Measurements from ENCODE around the gene DTD1. TPM values are rescaled to one million over a fixed set of nuclear protein-coding genes. Genes with fewer than 3 reads are reported as not detected.

Gene DTD1
- total RNA-seq, 6 donors from 2014 or later: 19.9 to 31.2 (median 24.8) TPM

DNA sequence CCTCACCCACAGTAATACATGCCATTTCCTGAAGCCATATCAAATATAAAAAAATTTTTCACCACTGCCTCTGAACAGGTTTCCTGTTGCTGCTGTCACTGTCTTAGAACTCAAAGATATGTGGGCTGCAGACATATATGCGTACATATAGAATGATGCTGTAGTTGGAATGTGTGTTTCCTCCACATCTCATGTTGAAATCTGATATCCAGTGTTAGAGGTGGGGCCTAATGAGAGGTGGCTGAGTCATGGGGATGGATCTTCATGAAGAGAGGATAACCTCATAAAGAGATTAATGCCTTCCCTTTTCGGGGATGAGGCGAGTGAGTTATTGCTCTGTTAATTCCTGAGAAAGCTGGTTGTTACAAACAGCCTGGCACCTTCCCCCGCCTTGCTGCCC is 218.0 kb downstream of the DTD1 start:
- 77 to 78% methylated on average over 4 of the region's 4 CpGs for WGBS, 2 donors
- no peaks in the 10 kb centered on the region for H3K36me3 ChIP-seq
- H3K27me3 ChIP-seq: no peaks in the 10 kb centered on the region
- H3K4me3 ChIP-seq: no peak overlapping the region
- H3K4me1 ChIP-seq: no peaks in the 10 kb centered on the region
- no peaks in the 10 kb centered on the region for H3K9me3 ChIP-seq
- DNase-seq (no peak), ATAC-seq (ENCODE audit: low FRiP score in 2 of 2) (no peak)
- TF ChIP-seq EP300 (IDR thresholded peaks at IDR 0.05): no peak
- TF ChIP-seq, protein P1, sequence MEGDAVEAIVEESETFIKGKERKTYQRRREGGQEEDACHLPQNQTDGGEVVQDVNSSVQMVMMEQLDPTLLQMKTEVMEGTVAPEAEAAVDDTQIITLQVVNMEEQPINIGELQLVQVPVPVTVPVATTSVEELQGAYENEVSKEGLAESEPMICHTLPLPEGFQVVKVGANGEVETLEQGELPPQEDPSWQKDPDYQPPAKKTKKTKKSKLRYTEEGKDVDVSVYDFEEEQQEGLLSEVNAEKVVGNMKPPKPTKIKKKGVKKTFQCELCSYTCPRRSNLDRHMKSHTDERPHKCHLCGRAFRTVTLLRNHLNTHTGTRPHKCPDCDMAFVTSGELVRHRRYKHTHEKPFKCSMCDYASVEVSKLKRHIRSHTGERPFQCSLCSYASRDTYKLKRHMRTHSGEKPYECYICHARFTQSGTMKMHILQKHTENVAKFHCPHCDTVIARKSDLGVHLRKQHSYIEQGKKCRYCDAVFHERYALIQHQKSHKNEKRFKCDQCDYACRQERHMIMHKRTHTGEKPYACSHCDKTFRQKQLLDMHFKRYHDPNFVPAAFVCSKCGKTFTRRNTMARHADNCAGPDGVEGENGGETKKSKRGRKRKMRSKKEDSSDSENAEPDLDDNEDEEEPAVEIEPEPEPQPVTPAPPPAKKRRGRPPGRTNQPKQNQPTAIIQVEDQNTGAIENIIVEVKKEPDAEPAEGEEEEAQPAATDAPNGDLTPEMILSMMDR (IDR thresholded peaks at IDR 0.05): no peak
- TF ChIP-seq POLR2AphosphoS5 (IDR thresholded peaks at IDR 0.05): no peak
- no peak for TF ChIP-seq POLR2A (IDR thresholded peaks at IDR 0.05)
- no peak overlapping the region for H3K27ac ChIP-seq

DNA sequence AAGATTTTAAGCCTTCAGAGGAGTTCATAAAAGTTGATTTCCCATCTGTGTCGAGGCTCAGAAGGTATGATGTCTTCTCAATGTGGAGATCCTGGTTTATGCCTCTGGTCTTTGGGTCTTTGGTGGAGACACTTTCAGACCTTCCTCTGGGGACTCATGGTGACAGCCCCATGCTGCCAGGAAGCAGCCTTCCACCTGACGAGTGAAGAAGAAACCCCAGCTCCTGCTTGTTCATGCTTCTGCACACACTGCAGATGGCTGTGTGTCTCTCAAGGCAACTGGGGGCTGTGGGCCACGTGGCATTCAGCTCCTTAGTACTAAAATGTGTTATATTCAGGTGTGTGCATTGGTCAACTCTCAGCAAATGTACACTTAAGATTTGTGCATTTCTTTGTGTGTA is 220.9 kb downstream of the DTD1 start:
- Histone ChIP-seq H3K4me1 (no peaks in the 10 kb centered on the region), H3K27me3 (no peaks in the 10 kb centered on the region), H3K36me3 (no peaks in the 10 kb centered on the region), H3K9me3 (no peaks in the 10 kb centered on the region), H3K27ac (no peak overlapping the region), H3K4me3 (no peak overlapping the region)
- ATAC-seq (ENCODE audit: low FRiP score in 2 of 2) (no peak), DNase-seq (no peak)
- TF ChIP-seq POLR2AphosphoS5 (IDR thresholded peaks at IDR 0.05) (no peak), EP300 (IDR thresholded peaks at IDR 0.05) (no peak), POLR2A (IDR thresholded peaks at IDR 0.05) (no peak)
- TF ChIP-seq, protein P1 (IDR thresholded peaks at IDR 0.05): no peak
- WGBS, 2 donors: 46 to 54% methylated on average over 3 of the region's 3 CpGs

DNA sequence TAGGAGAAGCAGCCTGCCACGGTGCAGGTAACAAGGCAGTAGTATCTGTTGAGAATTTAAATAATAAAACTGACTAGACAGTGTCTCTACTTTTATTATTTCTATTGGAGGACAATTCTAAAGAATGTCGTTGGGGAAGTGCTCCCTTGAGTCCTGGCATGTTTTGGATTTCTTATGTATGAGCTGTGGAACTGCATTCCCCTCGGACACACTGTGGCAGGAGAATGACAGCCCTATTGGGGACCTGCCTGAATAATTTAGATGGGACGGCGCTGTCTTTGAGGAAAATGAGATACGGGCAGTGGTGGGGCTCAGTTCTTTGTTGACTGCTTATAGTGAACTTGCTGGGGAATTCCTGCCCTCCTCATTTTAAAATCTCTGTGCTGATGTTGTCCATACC is 223.3 kb downstream of the DTD1 start:
- no peaks in the 10 kb centered on the region for H3K27me3 ChIP-seq
- TF ChIP-seq, protein P1 (IDR thresholded peaks at IDR 0.05): no peak
- TF ChIP-seq EP300 (IDR thresholded peaks at IDR 0.05) (no peak), POLR2AphosphoS5 (IDR thresholded peaks at IDR 0.05) (no peak), POLR2A (IDR thresholded peaks at IDR 0.05) (no peak)
- ATAC-seq (ENCODE audit: low FRiP score in 2 of 2): no peak
- H3K36me3 ChIP-seq: no peaks in the 10 kb centered on the region
- no peak overlapping the region for H3K27ac ChIP-seq
- H3K9me3 ChIP-seq: no peaks in the 10 kb centered on the region
- DNase-seq: no peak
- no peak overlapping the region for H3K4me3 ChIP-seq
- WGBS, 2 donors: 82 to 84% methylated on average over 6 of the region's 6 CpGs
- no peaks in the 10 kb centered on the region for H3K4me1 ChIP-seq

DNA sequence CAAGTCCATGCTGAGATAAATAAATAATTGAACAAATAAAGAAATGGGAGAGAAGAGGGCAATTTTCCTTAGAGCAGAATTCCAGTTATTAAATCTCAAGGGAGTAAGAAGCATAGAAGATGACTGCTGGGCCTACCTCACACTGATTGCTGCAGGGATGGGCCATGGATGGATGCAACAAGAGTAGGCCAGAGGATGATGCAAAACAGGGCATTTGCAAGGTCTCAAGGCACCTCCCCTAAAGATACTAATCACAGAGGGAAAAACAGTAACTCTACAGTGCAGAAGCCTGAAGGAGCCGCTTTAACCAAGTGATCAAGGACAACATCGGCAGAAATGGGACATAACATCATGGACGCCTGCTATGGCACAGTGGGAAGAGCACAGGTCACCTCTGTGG is 224.1 kb downstream of the DTD1 start:
- H3K27ac ChIP-seq: no peak overlapping the region
- 77 to 97% methylated on average over 3 of the region's 3 CpGs for WGBS, 2 donors
- ATAC-seq (ENCODE audit: low FRiP score in 2 of 2) (no peak), DNase-seq (no peak)
- TF ChIP-seq POLR2A (IDR thresholded peaks at IDR 0.05) (no peak), POLR2AphosphoS5 (IDR thresholded peaks at IDR 0.05) (no peak), EP300 (IDR thresholded peaks at IDR 0.05) (no peak)
- TF ChIP-seq, protein P1 (IDR thresholded peaks at IDR 0.05): no peak
- H3K36me3 ChIP-seq: no peaks in the 10 kb centered on the region
- H3K9me3 ChIP-seq: no peaks in the 10 kb centered on the region
- H3K4me1 ChIP-seq: no peaks in the 10 kb centered on the region
- no peaks in the 10 kb centered on the region for H3K27me3 ChIP-seq
- H3K4me3 ChIP-seq: no peak overlapping the region

DNA sequence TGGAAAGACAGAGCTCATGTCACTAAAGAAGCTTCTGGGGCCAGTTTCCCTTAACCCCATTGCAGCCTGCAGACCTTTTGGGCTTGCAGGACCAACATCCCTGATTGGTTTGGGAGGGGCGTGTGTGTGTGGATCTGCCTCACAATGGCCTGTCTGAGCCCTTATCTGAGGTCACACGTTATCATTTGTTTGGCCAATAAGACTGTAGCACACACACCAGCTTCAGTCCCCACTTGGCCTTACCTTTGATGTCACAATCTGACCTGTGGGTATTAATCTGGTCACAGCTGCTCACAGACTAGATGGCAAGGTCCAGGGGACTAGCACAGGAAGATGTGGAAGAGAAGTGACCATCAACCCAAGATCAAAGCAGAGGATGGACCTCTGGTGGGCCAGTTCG is 225.6 kb downstream of the DTD1 start, which contains the start of gene SCP2D1:
SCP2D1 (plus strand) TSS at position 301 of the 400 bp plus-strand sequence; CDS start at position 334, 33 bp downstream.
- Histone ChIP-seq H3K27ac (no peak within 1 kb of the TSS), H3K36me3 (no peaks in the 10 kb centered on the region), H3K4me1 (no peaks in the 10 kb centered on the region), H3K27me3 (no peaks in the 10 kb centered on the region), H3K4me3 (no peak within 1 kb of the TSS), H3K9me3 (no peaks in the 10 kb centered on the region)
- WGBS, 2 donors: 50% methylated on average over 2 to 3 of the region's 3 CpGs
- ATAC-seq (ENCODE audit: low FRiP score in 2 of 2): no peak
- TF ChIP-seq, protein P1 (IDR thresholded peaks at IDR 0.05): no peak
- TF ChIP-seq POLR2A (IDR thresholded peaks at IDR 0.05) (no peak), EP300 (IDR thresholded peaks at IDR 0.05) (no peak), POLR2AphosphoS5 (IDR thresholded peaks at IDR 0.05) (no peak)
- no peak for DNase-seq

Measured in upper lobe of left lung (tissue), 6 donors.